Measurements from ENCODE around the gene RAB40C. TPM values are rescaled to one million over a fixed set of nuclear protein-coding genes. Genes with fewer than 3 reads are reported as not detected.

Gene RAB40C
- polyA plus RNA-seq, 2 of the 4 experiments (the other 2 are of a cell fraction), result 4.4 to 9.7 TPM

GRCh38 chr16:636206-637080 is 46.6 kb downstream of the RAB40C start, which contains the start of gene METTL26 (continued):
- TF ChIP-seq ATOH8 (CRISPR knock-in tag; IDR thresholded peaks at IDR 0.05; ENCODE audit: low read depth) (peak; percentile 57; the same call in 1 of the 2 replicates), RCOR1 (IDR thresholded peaks at IDR 0.05; ENCODE audit: low read depth, low read length) (no peak), HMGXB4 (CRISPR knock-in tag; IDR thresholded peaks at IDR 0.05; ENCODE audit: borderline replicate concordance) (peak; percentile 94), POLR2AphosphoS2 (conservative IDR thresholded peaks at IDR 0.05; ENCODE audit: low read length) (no peak), HOXA7 (CRISPR knock-in tag; IDR thresholded peaks at IDR 0.05) (no peak), MAZ (IDR thresholded peaks at IDR 0.05; ENCODE audit: borderline replicate concordance, low read depth, low read length) (no peak; the same call in 1 of the 2 replicates), ZSCAN20 (CRISPR knock-in tag; IDR thresholded peaks at IDR 0.05) (no peak), HOXB5 (CRISPR knock-in tag; IDR thresholded peaks at IDR 0.05) (0 out of 2 replicates have a peak, but pooled peaks have one; percentile 39), POLR2A (IDR thresholded peaks at IDR 0.05; ENCODE audit: low read length) (peak; percentile 94), RNF2 (IDR thresholded peaks at IDR 0.05; ENCODE audit: borderline replicate concordance, low read depth) (no peak), RARB (CRISPR knock-in tag; IDR thresholded peaks at IDR 0.05) (no peak), TP53 (CRISPR knock-in tag; IDR thresholded peaks at IDR 0.05) (no peak), PHF8 (IDR thresholded peaks at IDR 0.05; ENCODE audit: borderline replicate concordance, low read depth) (peak; percentile 29; the same call in 1 of the 2 replicates), MAX (IDR thresholded peaks at IDR 0.05) (peak; percentile 89), ELK1 (IDR thresholded peaks at IDR 0.05; ENCODE audit: low read depth, low read length) (no peak), EP300 (IDR thresholded peaks at IDR 0.05) (0 out of 5 replicates have a peak, but pooled peaks of 1 of the 2 experiments have one; percentile 13), EHF (CRISPR knock-in tag; IDR thresholded peaks at IDR 0.05) (no peak), SREBF2 (IDR thresholded peaks at IDR 0.05) (peak; percentile 95), MAFK (IDR thresholded peaks at IDR 0.05; ENCODE audit: partially characterized antibody) (no peak), CTCF (IDR thresholded peaks at IDR 0.05) (no peak), TFCP2L1 (CRISPR knock-in tag; IDR thresholded peaks at IDR 0.05) (no peak), FOSL2 (IDR thresholded peaks at IDR 0.05) (no peak), FOSL2 (CRISPR knock-in tag; IDR thresholded peaks at IDR 0.05) (no peak), BCL3 (IDR thresholded peaks at IDR 0.05) (peak; percentile 67; the same call in 1 of the 3 replicates), HEYL (CRISPR knock-in tag; IDR thresholded peaks at IDR 0.05) (no peak), CHD2 (IDR thresholded peaks at IDR 0.05; ENCODE audit: low read length, partially characterized antibody) (peak; percentile 80), JUN (IDR thresholded peaks at IDR 0.05) (peak; percentile 64 to 79; a peak in 3 of 5 replicates), CHD4 (IDR thresholded peaks at IDR 0.05; ENCODE audit: borderline replicate concordance) (no peak), NR3C1 (IDR thresholded peaks at IDR 0.05) (no peak), FOXS1 (CRISPR knock-in tag; IDR thresholded peaks at IDR 0.05) (no peak), EHMT2 (IDR thresholded peaks at IDR 0.05; ENCODE audit: low read depth) (no peak), E2F6 (IDR thresholded peaks at IDR 0.05; ENCODE audit: borderline replicate concordance, low read depth) (peak; percentile 70), NFE2L2 (conservative IDR thresholded peaks at IDR 0.05; ENCODE audit: low read length) (no peak), USF2 (IDR thresholded peaks at IDR 0.05) (no peak), CBX8 (IDR thresholded peaks at IDR 0.05) (no peak)

All from A549 (cell line).